Measurements from ENCODE around the gene ZACN. TPM values are rescaled to one million over a fixed set of nuclear protein-coding genes. Genes with fewer than 3 reads are reported as not detected.
"Not testable (repeated sequence)": the region's sequence is repeated elsewhere in the genome, so short reads cannot be mapped to it uniquely, and the experiment has no call there.

Gene ZACN
- total and polyA plus RNA-seq, 8 donors: 0.12 to 27.5 (median 17.8) TPM; not detected in 1

DNA sequence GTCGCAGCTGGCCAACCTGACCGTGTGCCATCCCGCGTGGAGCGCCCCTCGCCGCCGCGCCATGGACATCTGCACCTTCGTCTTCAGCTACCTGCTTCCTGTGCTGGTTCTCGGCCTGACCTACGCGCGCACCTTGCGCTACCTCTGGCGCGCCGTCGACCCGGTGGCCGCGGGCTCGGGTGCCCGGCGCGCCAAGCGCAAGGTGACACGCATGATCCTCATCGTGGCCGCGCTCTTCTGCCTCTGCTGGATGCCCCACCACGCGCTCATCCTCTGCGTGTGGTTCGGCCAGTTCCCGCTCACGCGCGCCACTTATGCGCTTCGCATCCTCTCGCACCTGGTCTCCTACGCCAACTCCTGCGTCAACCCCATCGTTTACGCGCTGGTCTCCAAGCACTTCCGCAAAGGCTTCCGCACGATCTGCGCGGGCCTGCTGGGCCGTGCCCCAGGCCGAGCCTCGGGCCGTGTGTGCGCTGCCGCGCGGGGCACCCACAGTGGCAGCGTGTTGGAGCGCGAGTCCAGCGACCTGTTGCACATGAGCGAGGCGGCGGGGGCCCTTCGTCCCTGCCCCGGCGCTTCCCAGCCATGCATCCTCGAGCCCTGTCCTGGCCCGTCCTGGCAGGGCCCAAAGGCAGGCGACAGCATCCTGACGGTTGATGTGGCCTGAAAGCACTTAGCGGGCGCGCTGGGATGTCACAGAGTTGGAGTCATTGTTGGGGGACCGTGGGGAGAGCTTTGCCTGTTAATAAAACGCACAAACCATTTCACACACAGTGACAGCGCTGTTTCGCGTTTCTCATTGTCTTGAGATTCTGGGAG lies 2.0 kb upstream of the ZACN start:
- peaks cover 67 to 75% of the 10 kb centered on the region in 2 donors for H3K27me3 ChIP-seq
- H3K4me1 ChIP-seq: peaks cover 11 to 49% of the 10 kb centered on the region in 2 donors
- TF ChIP-seq CTCF (IDR thresholded peaks at IDR 0.05): no peak
- peak in 1 of 4 donors; percentile 76 for DNase-seq
- no peak overlapping the region for H3K27ac ChIP-seq
- H3K4me3 ChIP-seq: no peak overlapping the region
- peaks cover 0 to 5% of the 10 kb centered on the region in 2 donors for H3K36me3 ChIP-seq
- intact Hi-C loops (cut with DNase I): no loop called here
- ATAC-seq: no peak
- H3K9me3 ChIP-seq: no peaks in the 10 kb centered on the region

DNA sequence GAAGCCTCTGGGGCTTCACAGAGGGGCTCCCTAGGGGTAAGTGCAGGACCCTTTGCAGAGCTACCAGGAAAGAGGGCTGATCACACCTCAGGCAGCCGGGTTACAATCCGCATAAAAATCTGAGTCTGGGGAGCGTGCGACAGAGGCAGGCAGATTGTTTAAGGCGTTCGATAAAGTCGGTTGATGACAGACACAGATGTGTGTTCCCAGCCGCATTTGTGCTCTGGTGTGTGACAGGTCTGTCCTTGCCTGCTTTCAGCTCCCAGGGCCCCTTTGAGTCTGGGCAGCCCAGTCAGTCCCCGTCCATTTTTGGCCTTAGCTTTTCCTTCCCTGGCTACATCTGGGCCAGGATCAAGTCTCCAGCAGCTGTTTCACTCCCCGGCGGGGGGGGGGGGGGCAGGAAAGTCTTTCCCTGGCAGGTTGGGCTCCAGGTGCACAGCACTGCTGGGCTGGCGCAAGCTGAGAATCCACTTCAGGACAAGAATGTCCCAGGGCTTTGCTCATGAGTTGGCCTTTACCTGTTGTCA lies 1.3 kb upstream of the ZACN start:
- no peak overlapping the region for H3K4me3 ChIP-seq
- peaks cover 67 to 75% of the 10 kb centered on the region in 2 donors for H3K27me3 ChIP-seq
- ATAC-seq (peak; percentile 17), DNase-seq (no peak)
- TF ChIP-seq CTCF (IDR thresholded peaks at IDR 0.05): no peak
- peaks cover 11 to 49% of the 10 kb centered on the region in 2 donors for H3K4me1 ChIP-seq
- no peaks in the 10 kb centered on the region for H3K9me3 ChIP-seq
- H3K27ac ChIP-seq: no peak overlapping the region
- peaks cover 0 to 11% of the 10 kb centered on the region in 2 donors for H3K36me3 ChIP-seq
- intact Hi-C loops (cut with DNase I): no loop called here

DNA sequence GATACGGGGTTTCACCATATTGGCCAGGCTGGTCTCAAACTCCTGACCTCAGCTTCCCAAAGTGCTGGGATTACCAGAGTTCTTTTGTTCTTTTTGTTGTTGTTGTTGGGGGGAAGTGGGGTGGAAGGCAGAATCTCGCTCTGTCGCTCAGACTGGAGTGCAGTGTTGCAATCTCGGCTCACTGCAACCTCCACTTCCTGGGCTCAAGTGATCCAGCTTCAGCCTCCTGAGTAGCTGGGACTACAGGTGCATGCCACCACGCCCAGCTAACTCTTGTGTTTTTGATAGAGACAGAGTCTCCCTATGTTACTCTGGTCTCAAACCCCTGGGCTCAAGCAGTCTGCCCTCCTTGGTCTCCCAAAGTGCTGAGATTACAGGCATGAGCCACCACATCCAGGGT lies 612 bp upstream of the ZACN start:
- ATAC-seq; H3K9me3 ChIP-seq; H3K27ac ChIP-seq; DNase-seq; intact Hi-C loops (cut with DNase I); H3K4me3 ChIP-seq: not testable (repeated sequence)
- peaks cover 11 to 44% of the 10 kb centered on the region in 2 donors for H3K4me1 ChIP-seq
- H3K27me3 ChIP-seq: peaks cover 66 to 74% of the 10 kb centered on the region in 2 donors
- H3K36me3 ChIP-seq: peaks cover 0 to 19% of the 10 kb centered on the region in 2 donors

DNA sequence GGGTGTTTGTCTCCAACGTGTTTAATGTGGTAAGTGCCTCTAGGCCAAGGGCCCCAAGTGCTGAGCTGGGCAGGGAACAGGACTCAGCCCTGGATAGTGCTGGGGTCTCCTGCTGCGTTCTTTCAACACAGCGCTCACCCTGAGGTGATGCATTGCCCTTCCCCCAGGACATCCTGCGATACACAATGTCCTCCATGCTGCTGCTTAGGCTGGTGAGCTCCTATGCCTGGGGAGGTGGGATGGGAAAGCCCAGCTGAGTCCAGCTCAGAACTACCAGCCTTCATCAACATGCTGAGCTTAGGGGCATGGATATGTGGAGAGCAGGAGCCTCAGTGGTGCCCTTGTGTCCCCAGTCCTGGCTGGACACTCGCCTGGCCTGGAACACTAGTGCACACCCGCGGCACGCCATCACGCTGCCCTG lies 563 bp downstream of the ZACN start:
- Histone ChIP-seq H3K27me3 (peaks cover 55 to 62% of the 10 kb centered on the region in 2 donors), H3K4me1 (peaks cover 7 to 38% of the 10 kb centered on the region in 2 donors), H3K27ac (no peak overlapping the region), H3K9me3 (no peaks in the 10 kb centered on the region), H3K4me3 (no peak overlapping the region), H3K36me3 (peaks cover 0 to 30% of the 10 kb centered on the region in 2 donors)
- no peak for DNase-seq
- no peak for ATAC-seq
- intact Hi-C loops (cut with DNase I): no loop called here
- no peak for TF ChIP-seq CTCF (IDR thresholded peaks at IDR 0.05)

GRCh38 chr17:76079956-76080767 lies 1.2 kb downstream of the ZACN start:
- Histone ChIP-seq H3K4me3 (no peak overlapping the region), H3K27ac (no peak overlapping the region), H3K27me3 (peaks cover 49 to 56% of the 10 kb centered on the region in 2 donors), H3K9me3 (no peaks in the 10 kb centered on the region), H3K36me3 (peaks cover 2 to 37% of the 10 kb centered on the region in 2 donors), H3K4me1 (peaks cover 3 to 32% of the 10 kb centered on the region in 2 donors)
- ATAC-seq: no peak
- intact Hi-C loops (cut with DNase I): no loop called here
- no peak for TF ChIP-seq CTCF (IDR thresholded peaks at IDR 0.05)
- DNase-seq: no peak

Measured in left lung (tissue), 10 donors.